Uterus (tissue), 4 donors: ENCODE measurements around the gene RBM47. TPM values are rescaled to one million over a fixed set of nuclear protein-coding genes. Genes with fewer than 3 reads are reported as not detected.

Experiments
- DNase-seq, 2 donors: peaks; one replicate each; pipeline ENCODE4 v3.0.0-alpha.2; 2019 to 2020
- H3K27ac ChIP-seq, 2 donors: fragments of 200-600 bp; sonication (generic); 1 replicate in 1 of 2; 2 replicates in 1 of 2; pipeline ENCODE4 v1.5.1; 2016 to 2018
- H3K27me3 ChIP-seq, 2 donors: fragments of 200-600 bp; sonication (generic); one replicate each; pipeline ENCODE4 v1.5.1; 2018 to 2019; ENCODE audit warnings: control low read depth in 1 of 2
- H3K36me3 ChIP-seq, 2 donors: fragments of 200-600 bp; sonication (generic); one replicate each; pipeline ENCODE4 v1.5.1; 2019; ENCODE audit warnings: control low read depth in 1 of 2
- H3K4me1 ChIP-seq, 2 donors: fragments of 200-600 bp; sonication (generic); one replicate each; pipeline ENCODE4 v1.5.1; 2018 to 2019; ENCODE audit warnings: control low read depth in 1 of 2
- H3K4me3 ChIP-seq, 2 donors: fragments of 200-600 bp; sonication (generic); 1 replicate in 1 of 2; 2 replicates in 1 of 2; pipeline ENCODE4 v1.5.1; 2018 to 2019; ENCODE audit warnings: mild to moderate bottlenecking in 1 of 2
- H3K9me3 ChIP-seq, 2 donors: fragments of 200-600 bp; sonication (generic); one replicate each; pipeline ENCODE4 v1.5.1; 2019; ENCODE audit warnings: control low read depth in 1 of 2
- POLR2A ChIP-seq, 2 donors: fragments of 450-650 bp; IDR thresholded peaks; one replicate each; pipeline ENCODE4 v1.6.1; 2016; ENCODE audit warnings: antibody characterized with exemption in 2 of 2, mild to moderate bottlenecking in 1 of 2, moderate library complexity in 1 of 2
- intact Hi-C: fragments of 100-400 bp; cut with DNase I; formaldehyde crosslinking; loops from one replicate; pipeline ENCODE4 v1.15.1; 2023; ENCODE audit warnings: low total_unique reads
- total RNA-seq, 4 donors: library from RNA; depleted of rRNA in 3 of 4; stranded (reverse); fragments of >200 nt in 3 of 4; gene quantifications; one replicate each; pipeline versions ENCODE4 v1.1.0 to v1.2.4, GENCODE V29; 2014 to 2023
- TF ChIP-seq, protein P1 (sequence below), 4 experiments: fragments of 200-600 bp in 2 of 4; fragments of 450-650 bp in 2 of 4; sonication (generic) in 2 of 4; IDR thresholded peaks; one replicate each; pipeline ENCODE4 v1.5.1; 2016 to 2019; ENCODE audit warnings: antibody characterized with exemption in 4 of 4, mild to moderate bottlenecking in 2 of 4, moderate library complexity in 1 of 4
- donor health status: DM: yes; HTN: yes; CAD: no.

RBM47 gene
- total RNA-seq, 4 donors from 2014 or later, result 3.8 to 22.3 (median 6.8) TPM

DNA sequence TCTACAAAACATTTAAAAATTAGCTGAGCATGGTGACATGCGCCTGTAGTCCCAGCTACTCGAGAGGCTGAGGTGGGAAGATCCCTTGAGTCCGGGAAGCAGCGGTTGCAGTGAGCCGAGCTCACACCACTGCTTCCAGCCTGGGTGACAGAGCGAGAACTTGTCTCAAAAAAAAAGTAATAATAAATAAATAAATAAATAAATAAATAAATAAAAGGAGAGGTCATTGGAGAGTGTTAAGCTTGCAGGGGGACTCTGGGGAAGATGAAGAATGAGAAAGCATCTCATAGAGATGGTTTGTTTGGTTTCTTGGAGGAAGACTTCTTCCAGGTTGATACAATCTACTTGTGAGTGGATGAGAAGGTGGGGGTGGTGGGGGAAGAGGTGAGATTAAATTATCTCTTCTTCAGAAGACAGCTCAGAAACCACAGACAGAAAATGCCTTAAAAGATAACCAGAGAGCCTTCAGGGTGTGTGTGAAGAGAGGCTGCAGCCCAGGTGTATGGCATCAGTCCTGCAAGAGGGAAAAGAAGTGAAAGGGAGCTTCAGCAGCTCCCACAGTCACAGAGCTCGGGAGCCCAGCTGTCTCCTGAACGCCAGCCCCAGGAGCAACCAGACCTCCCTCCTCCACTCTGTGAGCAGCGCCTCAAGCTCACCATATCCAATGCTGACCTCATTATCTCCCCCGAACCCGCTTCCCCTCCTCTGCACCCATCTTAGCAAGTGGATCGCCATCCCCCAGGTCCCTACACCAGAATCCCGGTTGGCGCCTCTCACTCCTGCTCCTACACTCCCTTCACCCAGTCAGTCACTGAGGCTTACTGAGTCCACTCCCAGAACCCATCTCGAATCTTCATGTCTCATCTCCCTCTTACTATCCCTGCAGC, 48.2 kb downstream of the RBM47 start:
- Histone ChIP-seq H3K27ac (no peak overlapping the region), H3K4me3 (no peak overlapping the region), H3K9me3 (no peaks in the 10 kb centered on the region), H3K27me3 (no peaks in the 10 kb centered on the region), H3K36me3 (no peaks in the 10 kb centered on the region), H3K4me1 (no peaks in the 10 kb centered on the region)
- TF ChIP-seq, protein P1, sequence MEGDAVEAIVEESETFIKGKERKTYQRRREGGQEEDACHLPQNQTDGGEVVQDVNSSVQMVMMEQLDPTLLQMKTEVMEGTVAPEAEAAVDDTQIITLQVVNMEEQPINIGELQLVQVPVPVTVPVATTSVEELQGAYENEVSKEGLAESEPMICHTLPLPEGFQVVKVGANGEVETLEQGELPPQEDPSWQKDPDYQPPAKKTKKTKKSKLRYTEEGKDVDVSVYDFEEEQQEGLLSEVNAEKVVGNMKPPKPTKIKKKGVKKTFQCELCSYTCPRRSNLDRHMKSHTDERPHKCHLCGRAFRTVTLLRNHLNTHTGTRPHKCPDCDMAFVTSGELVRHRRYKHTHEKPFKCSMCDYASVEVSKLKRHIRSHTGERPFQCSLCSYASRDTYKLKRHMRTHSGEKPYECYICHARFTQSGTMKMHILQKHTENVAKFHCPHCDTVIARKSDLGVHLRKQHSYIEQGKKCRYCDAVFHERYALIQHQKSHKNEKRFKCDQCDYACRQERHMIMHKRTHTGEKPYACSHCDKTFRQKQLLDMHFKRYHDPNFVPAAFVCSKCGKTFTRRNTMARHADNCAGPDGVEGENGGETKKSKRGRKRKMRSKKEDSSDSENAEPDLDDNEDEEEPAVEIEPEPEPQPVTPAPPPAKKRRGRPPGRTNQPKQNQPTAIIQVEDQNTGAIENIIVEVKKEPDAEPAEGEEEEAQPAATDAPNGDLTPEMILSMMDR (IDR thresholded peaks at IDR 0.05), result no peak
- no peak for TF ChIP-seq POLR2A (IDR thresholded peaks at IDR 0.05)
- DNase-seq, result no peak
- intact Hi-C loops, result no loop called here

DNA sequence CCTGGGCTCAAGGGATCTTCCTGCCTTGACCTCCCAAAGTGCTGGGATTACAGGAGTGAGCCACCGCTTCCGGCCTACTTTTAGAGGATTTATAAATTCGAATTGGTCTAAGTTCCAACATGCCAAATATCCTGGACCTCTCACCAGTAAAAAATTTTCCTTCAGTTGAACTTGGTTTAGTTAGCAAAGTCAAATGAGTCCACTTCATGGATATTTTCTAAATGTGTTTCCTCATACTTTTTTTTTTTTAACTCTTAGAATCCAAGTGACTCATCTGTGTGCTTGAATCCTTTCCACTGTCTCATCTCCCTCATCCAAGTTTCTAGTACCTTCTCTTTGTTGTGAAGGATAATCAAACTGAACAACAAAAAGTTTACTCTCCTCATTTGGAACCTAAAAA, 49.7 kb downstream of the RBM47 start:
- intact Hi-C loops, result no loop called here
- Histone ChIP-seq H3K27ac (no peak overlapping the region), H3K27me3 (no peaks in the 10 kb centered on the region), H3K9me3 (no peaks in the 10 kb centered on the region), H3K36me3 (no peaks in the 10 kb centered on the region), H3K4me1 (no peaks in the 10 kb centered on the region), H3K4me3 (no peak overlapping the region)
- TF ChIP-seq, protein P1 (IDR thresholded peaks at IDR 0.05), result no peak
- TF ChIP-seq POLR2A (IDR thresholded peaks at IDR 0.05), result no peak
- no peak for DNase-seq

DNA sequence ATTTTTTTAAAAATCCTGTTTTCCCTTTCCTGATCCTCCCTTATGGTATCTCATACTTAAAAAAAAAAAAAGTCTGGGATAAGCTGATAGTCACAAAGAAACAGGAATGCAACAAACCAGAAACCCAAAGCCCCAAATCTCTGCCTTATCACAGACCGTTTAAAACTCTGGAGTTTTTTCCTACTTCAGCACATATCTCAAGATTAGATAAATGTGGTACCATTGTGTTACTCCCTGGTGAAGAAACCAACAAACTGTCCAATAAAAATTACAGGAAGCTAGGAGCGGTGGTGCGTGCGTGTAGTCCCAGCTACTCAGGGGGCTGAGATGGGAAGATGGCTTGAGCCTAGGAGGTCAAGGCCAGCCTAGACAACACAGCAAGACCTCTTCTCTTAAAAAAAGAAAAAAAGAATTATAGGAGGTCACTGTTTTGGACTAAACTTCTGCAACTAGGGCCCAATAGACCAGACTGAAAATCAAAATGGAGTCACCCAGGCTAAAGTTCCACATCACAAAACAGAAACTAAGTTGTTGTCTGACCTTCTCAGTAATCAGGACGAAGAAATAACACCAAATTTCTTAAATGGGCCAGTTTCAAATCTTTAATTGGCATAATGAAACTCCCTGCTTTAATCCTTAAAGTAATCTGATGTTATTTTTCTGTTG, 51.9 kb downstream of the RBM47 start:
- no peak for TF ChIP-seq POLR2A (IDR thresholded peaks at IDR 0.05)
- TF ChIP-seq, protein P1 (IDR thresholded peaks at IDR 0.05), result no peak
- Histone ChIP-seq H3K9me3 (no peaks in the 10 kb centered on the region), H3K27me3 (no peaks in the 10 kb centered on the region), H3K4me3 (no peak overlapping the region), H3K4me1 (no peaks in the 10 kb centered on the region), H3K27ac (peak overlapping the region in 1 of 2 donors; percentile 48), H3K36me3 (no peaks in the 10 kb centered on the region)
- no peak for DNase-seq
- intact Hi-C loops, result no loop called here

DNA sequence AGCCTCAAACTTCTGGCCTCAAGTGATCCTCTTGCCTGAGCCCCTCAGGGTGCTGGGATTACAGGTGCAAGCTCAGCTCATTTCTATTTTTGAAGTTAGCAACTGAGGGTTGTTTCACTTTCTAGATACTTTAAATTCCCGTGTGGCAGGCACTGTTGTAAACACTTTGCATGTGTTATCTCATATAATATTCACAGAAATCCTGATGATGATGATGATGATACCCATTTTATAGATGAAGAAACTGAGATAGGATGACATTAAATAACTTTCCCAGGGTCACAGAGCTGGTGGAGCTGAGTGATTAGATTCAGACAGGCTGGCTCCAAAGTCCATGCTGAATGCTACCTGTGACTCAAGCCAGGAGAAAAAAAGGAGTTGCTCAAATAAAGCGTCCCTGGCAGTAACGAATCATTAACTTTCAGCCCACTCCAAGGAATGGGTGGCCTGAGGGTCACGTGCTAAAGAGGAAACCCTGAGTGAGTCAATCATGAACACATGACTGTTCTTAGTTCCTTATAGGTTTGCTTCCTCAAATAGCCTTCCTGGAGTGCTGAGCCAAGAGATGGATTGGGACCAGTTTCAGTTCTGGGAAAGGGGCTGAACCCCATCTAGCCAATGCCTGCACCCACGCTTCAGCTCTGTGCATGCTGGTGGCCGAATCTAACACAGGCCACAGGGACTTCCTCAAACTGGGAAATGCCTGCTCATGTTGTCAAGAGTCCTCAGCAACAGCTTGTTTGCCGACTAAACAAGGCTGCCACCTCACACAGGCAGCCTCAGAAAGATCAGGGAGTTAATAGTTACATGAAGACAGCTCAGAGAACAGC, 52.8 kb downstream of the RBM47 start:
- TF ChIP-seq, protein P1 (IDR thresholded peaks at IDR 0.05), result no peak
- no peak for TF ChIP-seq POLR2A (IDR thresholded peaks at IDR 0.05)
- H3K4me1 ChIP-seq, result no peaks in the 10 kb centered on the region
- H3K27ac ChIP-seq, result peak overlapping the region in 1 of 2 donors; percentile 48
- no peaks in the 10 kb centered on the region for H3K9me3 ChIP-seq
- no peak overlapping the region for H3K4me3 ChIP-seq
- no peaks in the 10 kb centered on the region for H3K27me3 ChIP-seq
- peak; percentile 25 to 39 for DNase-seq
- no peaks in the 10 kb centered on the region for H3K36me3 ChIP-seq
- intact Hi-C loops, result no loop called here
